ENCODE data around the gene IMMP2L. TPM values are rescaled to one million over a fixed set of nuclear protein-coding genes. Genes with fewer than 3 reads are reported as not detected.

The IMMP2L gene
- total and polyA plus RNA-seq, 2 experiments from 2014 or later: 10.1 to 10.4 TPM

GRCh38 chr7:111215550-111215949 lies 346.7 kb downstream of the IMMP2L start:
- Histone ChIP-seq H3K9me2 (ENCODE audit: insufficient read depth) (no peaks in the 10 kb centered on the region), H3K4me1 (ENCODE audit: insufficient read depth) (peaks cover 10% of the 10 kb centered on the region; the same call in 1 of the 2 replicates), H3K27me3 (replicated peaks; ENCODE audit: insufficient read depth) (no peaks in the 10 kb centered on the region), H3K27ac (no peak overlapping the region), H3K4me2 (ENCODE audit: unreplicated experiment) (no peak overlapping the region), H3K79me2 (ENCODE audit: insufficient read depth) (no peaks in the 10 kb centered on the region), H3K4me3 (no peak overlapping the region), H3F3A (ENCODE audit: insufficient read depth) (0 out of 2 replicates have a peak, but pooled peaks cover 10% of the 10 kb centered on the region), H2AFZ (no peak overlapping the region), H4K20me1 (ENCODE audit: insufficient read depth) (no peaks in the 10 kb centered on the region), H3K36me3 (ENCODE audit: low read depth) (no peaks in the 10 kb centered on the region), H3K9ac (no peak overlapping the region), H3K9me3 (ENCODE audit: low read depth) (no peaks in the 10 kb centered on the region)
- no peak for DNase-seq
- no peak for TF ChIP-seq EZH2 (IDR thresholded peaks at IDR 0.05; ENCODE audit: insufficient read depth, poor library complexity, severe bottlenecking)
- no peak for TF ChIP-seq EZH2phosphoT487 (IDR thresholded peaks at IDR 0.05; ENCODE audit: insufficient read depth, low read depth)
- in situ Hi-C loops (cut with MboI): no loop called here

- Histone ChIP-seq H3K9me3 (ENCODE audit: low read depth) (no peaks in the 10 kb centered on the region), H3K27ac (no peak overlapping the region), H3K27me3 (replicated peaks; ENCODE audit: insufficient read depth) (no peaks in the 10 kb centered on the region), H3F3A (ENCODE audit: insufficient read depth) (0 out of 2 replicates have a peak, but pooled peaks cover 10% of the 10 kb centered on the region), H3K4me3 (no peak overlapping the region), H3K36me3 (ENCODE audit: low read depth) (no peaks in the 10 kb centered on the region), H3K9me2 (ENCODE audit: insufficient read depth) (no peaks in the 10 kb centered on the region), H3K79me2 (ENCODE audit: insufficient read depth) (no peaks in the 10 kb centered on the region), H3K4me1 (ENCODE audit: insufficient read depth) (peaks cover 11% of the 10 kb centered on the region; the same call in 1 of the 2 replicates), H2AFZ (no peak overlapping the region), H3K9ac (no peak overlapping the region), H4K20me1 (ENCODE audit: insufficient read depth) (no peaks in the 10 kb centered on the region), H3K4me2 (ENCODE audit: unreplicated experiment) (no peak overlapping the region)
- in situ Hi-C loops (cut with MboI): no loop called here
- 93% methylated on average over 10 to 11 of the region's 11 CpGs for WGBS, 2 experiments (ENCODE audit: low coverage in 1 of 2, low lambda C conversion rate in 2 of 2, missing lambda C conversion rate in 2 of 2)
- TF ChIP-seq EZH2 (IDR thresholded peaks at IDR 0.05; ENCODE audit: insufficient read depth, poor library complexity, severe bottlenecking) (no peak), EZH2phosphoT487 (IDR thresholded peaks at IDR 0.05; ENCODE audit: insufficient read depth, low read depth) (no peak)
- no peak for DNase-seq
Measured at GRCh38 chr7:111212857-111213523, 349.3 kb downstream of the IMMP2L start.

GRCh38 chr7:111210996-111211395 lies 351.3 kb downstream of the IMMP2L start:
- in situ Hi-C loops (cut with MboI): no loop called here
- Histone ChIP-seq H3K79me2 (ENCODE audit: insufficient read depth) (no peaks in the 10 kb centered on the region), H3K9ac (no peak overlapping the region), H3K4me1 (ENCODE audit: insufficient read depth) (peaks cover 11% of the 10 kb centered on the region; the same call in 1 of the 2 replicates), H3K4me2 (ENCODE audit: unreplicated experiment) (peak overlapping the region; percentile 19), H3K9me3 (ENCODE audit: low read depth) (no peaks in the 10 kb centered on the region), H2AFZ (peak overlapping the region; percentile 32; the same call in 1 of the 2 replicates), H4K20me1 (ENCODE audit: insufficient read depth) (no peaks in the 10 kb centered on the region), H3K27ac (peak overlapping the region; percentile 7; the same call in 1 of the 2 replicates), H3K27me3 (replicated peaks; ENCODE audit: insufficient read depth) (no peaks in the 10 kb centered on the region), H3K36me3 (ENCODE audit: low read depth) (no peaks in the 10 kb centered on the region), H3K9me2 (ENCODE audit: insufficient read depth) (no peaks in the 10 kb centered on the region), H3F3A (ENCODE audit: insufficient read depth) (0 out of 2 replicates have a peak, but pooled peaks cover 10% of the 10 kb centered on the region), H3K4me3 (no peak overlapping the region)
- 58 to 63% methylated on average over 3 of the region's 3 CpGs for WGBS, 2 experiments (ENCODE audit: low coverage in 1 of 2, low lambda C conversion rate in 2 of 2, missing lambda C conversion rate in 2 of 2)
- DNase-seq: peak; percentile 51
- no peak for TF ChIP-seq EZH2 (IDR thresholded peaks at IDR 0.05; ENCODE audit: insufficient read depth, poor library complexity, severe bottlenecking)
- no peak for TF ChIP-seq EZH2phosphoT487 (IDR thresholded peaks at IDR 0.05; ENCODE audit: insufficient read depth, low read depth)

DNA sequence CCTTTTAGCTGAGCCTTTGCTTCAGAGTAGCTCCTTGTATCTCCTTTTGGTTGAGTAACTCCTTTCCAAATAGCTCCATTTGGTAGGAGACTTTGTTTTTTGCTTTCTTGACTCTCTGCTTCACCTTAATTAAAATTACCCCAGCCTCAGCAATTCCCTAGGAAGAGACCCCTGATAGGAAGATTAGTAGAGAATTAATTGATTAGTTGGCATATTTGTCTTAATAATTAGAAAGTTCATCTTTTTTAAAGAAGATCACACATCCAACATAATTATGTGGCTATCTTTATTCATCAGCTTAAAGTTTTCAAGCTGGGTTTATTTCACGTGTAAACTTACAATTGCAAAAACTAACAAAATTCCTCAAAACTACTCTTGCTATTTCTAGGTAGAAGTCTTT lies 352.2 kb downstream of the IMMP2L start:
- WGBS, 2 experiments (ENCODE audit: low coverage in 1 of 2, low lambda C conversion rate in 2 of 2, missing lambda C conversion rate in 2 of 2): 94 to 100% methylated on average over 1 of the region's 1 CpG
- no peaks in the 10 kb centered on the region for H3K36me3 ChIP-seq (ENCODE audit: low read depth)
- DNase-seq: no peak

More for the DNA sequence above, 352.2 kb downstream of the IMMP2L start:
- H3K79me2 ChIP-seq (ENCODE audit: insufficient read depth): no peaks in the 10 kb centered on the region
- no peaks in the 10 kb centered on the region for H3K27me3 ChIP-seq (replicated peaks; ENCODE audit: insufficient read depth)
- no peaks in the 10 kb centered on the region for H3K9me2 ChIP-seq (ENCODE audit: insufficient read depth)
- in situ Hi-C loops (cut with MboI): no loop called here
- no peak overlapping the region for H3K4me3 ChIP-seq
- H3K4me2 ChIP-seq (ENCODE audit: unreplicated experiment): no peak overlapping the region
- peaks cover 11% of the 10 kb centered on the region; the same call in 1 of the 2 replicates for H3K4me1 ChIP-seq (ENCODE audit: insufficient read depth)
- no peak overlapping the region for H3K27ac ChIP-seq
- H3F3A ChIP-seq (ENCODE audit: insufficient read depth): 0 out of 2 replicates have a peak, but pooled peaks cover 10% of the 10 kb centered on the region
- no peak overlapping the region for H3K9ac ChIP-seq
- TF ChIP-seq EZH2phosphoT487 (IDR thresholded peaks at IDR 0.05; ENCODE audit: insufficient read depth, low read depth): no peak
- no peak for TF ChIP-seq EZH2 (IDR thresholded peaks at IDR 0.05; ENCODE audit: insufficient read depth, poor library complexity, severe bottlenecking)
- no peaks in the 10 kb centered on the region for H4K20me1 ChIP-seq (ENCODE audit: insufficient read depth)
- no peaks in the 10 kb centered on the region for H3K9me3 ChIP-seq (ENCODE audit: low read depth)
- H2AFZ ChIP-seq: no peak overlapping the region

Measured in GM23248 (cell line).